SKM-1 (cell line): ENCODE results near the gene PARD3.
"Not testable (repeated sequence)": the region's sequence is repeated elsewhere in the genome, so short reads cannot be mapped to it uniquely, and the experiment has no call there.

Source experiments
- DNase-seq: peaks from one replicate; lab custom pipeline; 2025; ENCODE audit not compliant: unreplicated experiment; lab: John Stamatoyannopoulos, UW

PARD3 gene

DNA sequence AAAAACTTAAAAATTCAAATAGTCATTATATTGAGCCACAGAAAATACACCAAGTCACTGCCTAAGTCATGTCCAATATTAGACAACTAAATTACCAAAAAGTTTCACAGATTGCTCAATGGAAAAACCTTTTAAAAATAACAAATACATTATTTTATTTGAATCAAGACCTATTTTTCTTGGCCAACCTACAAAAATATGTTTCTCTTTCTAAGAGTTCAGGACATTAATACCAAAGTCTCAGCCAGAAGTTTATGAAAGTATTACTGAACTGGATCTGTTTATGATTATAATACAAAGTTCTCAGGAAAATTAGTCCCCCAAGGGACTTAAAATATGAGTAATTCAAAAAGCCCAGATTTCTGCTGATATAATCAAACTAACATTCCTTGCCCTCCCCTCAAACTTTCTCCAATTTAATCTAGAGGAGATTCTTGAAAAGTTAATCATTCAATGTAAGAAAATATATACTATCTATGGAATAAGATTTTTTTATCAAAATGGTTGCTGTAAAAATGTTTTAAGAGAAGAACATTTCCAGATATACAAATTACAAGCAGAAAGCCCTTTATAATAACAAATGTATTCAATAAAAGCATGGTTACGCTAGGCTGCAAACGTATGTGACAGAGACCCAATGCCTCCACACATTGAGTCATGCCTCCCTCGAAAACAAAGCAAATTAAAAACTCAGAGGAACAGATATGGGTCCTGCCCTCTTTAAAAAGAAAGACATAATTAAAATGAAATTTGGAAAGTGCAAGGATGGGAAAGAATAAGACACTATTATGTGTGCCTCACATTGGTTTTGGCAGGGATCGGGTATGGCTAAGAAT, 381.6 kb downstream of the PARD3 start:
- no peak for DNase-seq

DNA sequence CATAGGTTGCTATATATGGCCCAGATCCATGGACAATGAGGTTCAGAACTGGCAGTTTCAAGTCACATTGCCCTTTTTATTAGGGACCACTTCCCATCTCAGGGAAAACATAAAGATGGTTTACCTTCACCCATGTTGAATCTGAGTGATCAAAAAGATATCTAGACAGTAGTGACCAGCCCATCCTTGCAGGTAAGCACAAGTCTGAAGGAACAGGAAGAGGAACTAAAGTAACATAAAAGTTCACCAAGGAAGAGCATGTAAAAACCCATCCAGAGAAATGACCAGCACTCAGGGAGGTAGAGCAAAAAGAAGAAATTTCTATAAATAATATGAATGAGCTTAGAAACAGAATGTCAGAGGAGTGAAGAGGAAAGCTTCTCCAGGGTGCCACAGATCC, 382.5 kb downstream of the PARD3 start:
- no peak for DNase-seq

DNA sequence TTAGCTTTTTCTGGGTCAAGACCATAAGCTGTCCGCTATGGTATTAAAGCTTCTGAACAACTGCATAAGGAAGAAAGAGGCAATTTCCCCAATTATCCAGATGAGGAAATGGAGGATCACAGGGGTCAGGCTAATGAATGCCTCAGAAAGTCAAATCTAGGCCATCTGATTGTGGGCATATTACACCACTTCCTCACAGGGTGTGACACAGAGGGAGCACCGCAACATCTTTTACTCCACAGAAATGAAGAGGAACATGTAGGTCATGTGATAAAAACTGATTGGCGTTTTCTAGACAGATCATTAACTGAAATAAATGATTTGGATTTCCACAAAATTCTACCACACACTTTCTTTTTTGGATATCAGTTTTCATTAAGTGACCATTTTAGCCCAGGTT, 384.4 kb downstream of the PARD3 start:
- DNase-seq = peak; percentile 46

DNA sequence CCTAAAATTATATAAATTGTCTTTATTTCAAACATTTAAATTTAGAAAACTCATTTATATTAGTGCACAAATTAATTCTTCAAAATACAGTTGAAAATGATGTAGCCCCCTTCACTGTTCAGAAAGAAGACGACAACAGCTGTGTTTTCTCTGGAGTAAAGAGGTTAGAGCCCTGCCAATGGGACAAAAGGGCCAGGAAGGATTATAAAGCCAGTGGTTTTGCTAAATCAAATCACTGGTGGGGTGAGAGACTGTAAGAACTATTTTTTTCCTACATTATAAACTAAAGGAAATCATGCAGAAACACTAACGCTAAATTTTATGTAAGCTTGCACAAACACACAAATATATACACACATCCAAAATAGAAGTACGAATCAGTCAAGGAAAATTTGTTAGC, 386.6 kb downstream of the PARD3 start:
- no peak for DNase-seq

DNA sequence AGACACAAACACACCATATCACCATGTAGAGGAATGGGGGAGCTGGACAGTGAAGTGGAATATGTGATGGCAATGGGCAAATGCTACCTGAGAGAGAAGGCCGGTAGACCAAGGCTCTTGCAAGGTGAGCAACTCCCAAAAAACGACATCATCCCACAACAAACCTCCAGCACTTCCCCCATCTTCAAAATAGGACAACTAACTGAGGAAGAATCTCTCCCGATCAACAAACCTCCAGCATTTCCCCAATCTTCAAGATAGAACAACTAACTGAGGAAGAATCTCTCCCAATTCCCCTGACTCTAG, 387.2 kb downstream of the PARD3 start:
- no peak for DNase-seq

DNA sequence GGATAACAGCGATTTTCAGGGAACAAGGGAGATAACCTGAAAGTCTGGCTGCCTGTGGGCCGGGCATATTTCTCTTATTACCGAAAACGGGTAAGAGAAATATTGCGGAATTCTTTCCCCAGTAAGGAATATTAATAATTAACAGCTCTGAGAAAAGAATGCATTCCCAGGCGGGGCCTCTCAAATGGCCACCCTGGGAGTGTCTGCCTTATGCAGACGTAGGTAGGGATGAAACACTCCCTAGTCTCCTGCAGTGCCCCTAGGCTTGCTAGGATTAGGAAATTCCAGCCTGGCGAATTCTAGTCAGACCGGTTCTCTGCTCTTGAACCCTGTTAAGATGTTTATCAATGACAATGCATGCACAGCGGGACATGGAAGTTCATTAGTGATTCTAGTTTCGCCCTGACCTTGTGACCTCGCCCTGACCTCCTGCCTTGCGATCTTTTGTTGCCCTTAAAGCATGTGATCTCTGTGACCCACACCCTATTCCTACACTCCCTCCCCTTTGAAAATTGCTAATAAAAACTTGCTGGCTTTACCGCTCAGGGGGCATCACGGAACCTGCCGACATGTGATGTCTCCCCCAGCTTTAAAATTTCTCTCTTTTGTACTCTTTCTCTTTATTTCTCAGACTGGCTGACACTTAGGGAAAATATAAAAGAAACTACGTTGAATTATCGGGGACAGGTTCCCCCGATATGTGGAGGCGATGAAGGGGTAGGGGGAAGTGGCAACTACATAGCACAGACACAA, 387.8 kb downstream of the PARD3 start:
- not testable (repeated sequence) for DNase-seq

DNA sequence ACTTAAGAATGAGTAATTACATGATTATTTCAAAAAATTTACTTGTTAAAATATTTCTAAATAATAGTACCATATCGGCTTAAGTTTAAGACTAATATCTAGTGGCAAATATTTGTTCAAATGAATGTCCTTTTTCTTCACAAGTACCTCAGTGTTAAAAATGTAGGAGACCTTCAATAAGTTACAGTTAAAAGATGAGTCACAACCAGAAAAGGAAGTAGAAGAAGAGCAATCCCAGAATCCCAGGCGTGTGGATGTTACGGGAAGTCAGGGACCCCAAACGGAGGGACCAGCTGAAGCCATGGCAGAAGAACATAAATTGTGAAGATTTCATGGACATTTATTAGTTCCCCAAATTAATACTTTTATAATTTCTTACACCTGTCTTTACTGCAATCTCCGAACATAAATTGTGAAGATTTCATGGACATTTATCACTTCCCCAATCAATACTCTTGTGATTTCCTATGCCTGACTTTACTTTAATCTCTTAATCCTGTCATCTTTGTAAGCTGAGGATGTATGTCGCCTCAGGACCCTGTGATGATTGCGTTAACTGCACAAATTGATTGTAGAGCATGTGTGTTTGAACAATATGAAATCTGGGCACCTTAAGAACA, 388.4 kb downstream of the PARD3 start:
- DNase-seq = not testable (repeated sequence)

DNA sequence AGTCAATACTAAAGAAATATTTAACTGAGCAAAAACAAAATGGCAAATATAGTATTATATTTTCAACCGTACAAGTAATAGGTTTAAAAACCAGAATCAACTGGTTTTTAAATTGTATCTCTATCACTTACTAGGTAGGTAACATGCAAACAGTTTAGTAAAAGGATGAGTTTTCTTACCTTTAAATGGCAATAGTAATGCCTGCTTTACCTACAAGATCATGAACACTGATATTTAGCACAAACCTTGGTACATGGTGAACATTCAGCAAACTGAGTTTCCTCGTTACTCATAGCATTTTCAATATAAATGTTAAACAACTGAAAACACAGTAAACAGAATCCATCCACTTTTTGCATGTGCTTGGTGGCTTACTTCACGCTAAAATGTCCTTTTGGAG, 389.1 kb downstream of the PARD3 start:
- no peak for DNase-seq

DNA sequence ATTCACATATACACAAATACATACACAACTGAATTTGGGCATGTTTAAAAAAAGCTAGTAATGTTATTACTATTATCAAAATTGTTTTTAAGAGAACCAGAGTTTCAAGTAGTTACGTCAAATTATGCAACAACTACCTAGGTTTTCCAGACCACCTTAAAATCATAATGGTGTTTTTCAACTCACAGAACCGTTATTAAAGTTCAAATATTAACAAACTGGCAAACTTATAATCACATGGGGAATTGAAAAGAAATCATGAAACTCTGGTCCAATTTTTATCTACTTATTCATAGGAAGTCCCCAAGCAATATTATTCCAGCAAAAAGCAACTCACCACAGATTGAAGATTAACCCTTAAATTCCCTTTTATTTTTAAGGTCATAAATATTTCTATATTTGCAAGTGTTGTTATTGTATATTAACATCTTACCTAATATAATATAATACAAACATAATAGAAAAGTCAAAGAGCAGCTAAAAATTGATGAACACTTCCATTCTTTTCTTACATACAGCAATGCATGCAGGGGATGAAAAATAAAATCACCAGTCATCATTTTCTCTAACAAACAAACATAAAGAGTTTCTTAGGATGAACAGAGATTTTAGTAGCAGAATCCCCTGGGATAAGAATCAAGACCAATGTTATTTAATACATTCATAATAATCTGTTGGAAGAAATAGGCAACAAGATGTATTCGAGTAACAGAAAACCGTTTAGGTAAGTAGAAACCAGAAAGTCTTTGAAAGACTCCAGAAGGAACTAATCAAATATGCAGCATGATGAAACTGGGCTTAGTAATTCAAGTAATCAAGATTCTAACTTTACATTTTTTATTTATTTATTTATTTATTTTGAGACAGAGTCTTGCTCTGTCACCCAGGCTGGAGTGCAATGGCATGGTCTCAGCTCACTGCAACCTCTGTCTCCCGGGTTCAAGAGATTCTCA, 391.1 kb downstream of the PARD3 start:
- DNase-seq = no peak

DNA sequence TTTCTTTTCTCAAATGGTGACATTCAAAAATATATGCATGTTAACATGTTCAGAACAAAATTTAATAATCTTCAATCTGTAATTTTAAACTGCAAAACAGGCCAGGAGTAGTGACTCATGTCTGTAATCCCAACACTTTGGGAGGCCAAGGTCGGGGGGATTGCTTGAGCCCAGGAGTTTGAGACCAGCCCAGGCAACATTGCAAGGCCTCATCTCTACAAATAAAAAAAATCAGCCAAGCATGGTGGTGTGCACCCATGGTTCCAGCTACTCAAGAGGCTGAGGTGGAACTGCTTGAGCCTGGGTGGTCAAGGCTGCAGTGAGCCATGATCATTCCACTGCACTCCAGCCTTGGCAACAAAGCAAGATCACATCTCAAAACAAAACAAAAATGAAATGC, 394.3 kb downstream of the PARD3 start:
- DNase-seq = no peak

DNA sequence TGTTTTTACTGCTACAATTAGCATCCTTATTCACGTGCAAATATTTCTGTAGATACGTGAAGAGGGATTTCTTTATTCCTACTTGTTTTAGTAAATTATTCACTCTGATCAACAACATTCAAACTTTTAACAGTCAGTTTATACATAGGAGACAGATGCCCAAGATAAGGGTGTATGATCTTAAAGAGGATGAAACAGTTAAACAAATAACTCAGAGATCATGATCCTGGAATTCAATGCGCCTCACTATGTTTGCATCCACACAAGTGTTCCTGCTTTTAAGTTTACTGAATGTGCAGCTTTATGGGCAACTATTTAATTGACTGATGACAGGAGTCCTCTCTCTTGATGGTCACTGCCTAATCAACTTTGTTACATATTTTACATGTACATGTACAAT, 394.8 kb downstream of the PARD3 start:
- no peak for DNase-seq

DNA sequence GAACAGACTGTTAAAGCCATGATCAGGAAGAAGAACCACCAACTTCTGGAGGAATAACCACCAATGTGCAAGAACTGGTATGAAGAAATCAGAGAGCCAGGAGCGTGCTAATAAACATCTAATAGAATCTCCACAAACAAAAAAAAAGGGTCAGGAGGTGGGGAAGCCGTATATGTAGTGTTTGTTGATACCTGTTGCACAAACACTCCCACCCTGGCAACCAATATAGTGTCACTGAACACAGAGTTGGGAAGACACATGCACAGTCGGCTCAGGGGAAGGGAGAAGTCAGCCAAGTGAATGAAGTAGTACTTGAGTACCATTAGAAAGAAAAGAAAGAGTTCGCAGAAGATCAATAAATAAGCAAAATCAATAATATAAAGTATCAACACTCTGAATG, 400.1 kb downstream of the PARD3 start:
- no peak for DNase-seq

DNA sequence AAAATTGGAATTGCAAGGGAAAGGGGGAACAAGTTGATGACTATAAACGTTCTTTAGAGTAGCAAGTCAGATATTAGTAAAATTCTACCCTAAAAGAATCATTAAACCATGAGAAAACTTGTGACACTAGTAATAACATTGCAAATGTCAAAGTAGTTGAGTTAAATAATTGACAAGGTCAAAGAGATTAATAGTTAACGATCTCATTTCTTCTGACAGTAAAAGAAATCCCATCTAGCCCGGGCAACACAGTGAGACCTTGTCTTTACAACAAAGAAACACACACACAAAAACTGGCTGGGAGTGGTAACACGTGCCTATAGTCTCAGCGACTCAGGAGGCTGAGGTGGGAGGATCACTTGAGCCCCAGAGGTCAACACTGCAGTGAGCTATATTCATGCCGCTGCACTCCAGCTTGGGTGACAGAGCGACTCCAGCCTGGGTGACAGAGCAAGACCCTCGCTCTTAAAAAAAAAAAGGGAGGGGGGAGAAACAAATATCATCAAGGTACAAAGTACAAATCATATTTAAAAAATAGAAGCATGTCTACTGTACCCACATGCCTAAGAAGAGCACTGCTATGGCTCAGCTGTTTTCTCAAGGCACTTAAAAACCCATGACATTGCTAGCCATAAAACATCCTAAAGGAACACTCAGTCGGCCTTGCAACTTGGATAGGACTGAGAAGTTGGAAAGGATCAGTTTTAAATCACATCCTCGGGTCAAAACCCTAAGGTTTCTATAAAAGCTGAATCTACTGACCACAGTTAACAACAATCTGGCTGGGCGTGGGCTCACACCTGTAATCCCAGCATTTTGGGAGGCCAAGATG, 401.1 kb downstream of the PARD3 start:
- DNase-seq = no peak

DNA sequence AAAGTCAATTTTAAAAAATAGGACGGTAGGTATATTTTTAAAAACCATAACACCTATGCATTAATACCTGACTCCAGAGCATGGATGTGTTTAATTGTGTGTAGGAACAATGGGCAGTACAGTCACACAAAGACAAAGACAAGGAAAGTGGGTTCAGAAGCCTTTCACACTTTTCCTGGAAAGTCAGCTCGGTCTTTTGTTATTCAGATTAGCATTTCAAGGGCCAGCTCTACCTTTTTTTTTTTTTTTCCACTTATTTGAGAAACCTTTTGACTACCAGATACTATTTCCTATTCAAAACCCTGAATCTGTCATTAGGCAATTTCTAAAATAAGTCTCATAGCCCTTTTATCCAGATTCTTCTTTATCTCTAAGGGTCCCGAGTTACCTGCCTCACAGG, 401.9 kb downstream of the PARD3 start:
- no peak for DNase-seq

DNA sequence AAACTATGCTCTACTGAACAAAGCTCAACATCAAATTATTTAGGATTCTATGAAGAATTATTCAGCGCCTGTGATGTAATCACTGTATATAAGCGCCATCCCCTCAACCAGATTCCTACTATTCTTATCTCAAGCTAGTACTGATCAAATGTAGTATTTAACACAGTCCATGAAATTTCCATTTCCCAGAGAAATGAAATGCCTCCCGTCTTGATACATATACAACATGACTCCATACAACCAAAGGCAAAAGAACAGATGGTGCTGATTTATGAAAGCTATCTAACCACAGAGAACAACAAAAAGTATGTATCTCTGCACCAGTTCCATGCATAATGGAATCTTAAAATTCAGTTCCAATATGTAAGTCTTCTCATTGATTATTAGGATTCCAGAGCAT, 406.1 kb downstream of the PARD3 start:
- DNase-seq = no peak

DNA sequence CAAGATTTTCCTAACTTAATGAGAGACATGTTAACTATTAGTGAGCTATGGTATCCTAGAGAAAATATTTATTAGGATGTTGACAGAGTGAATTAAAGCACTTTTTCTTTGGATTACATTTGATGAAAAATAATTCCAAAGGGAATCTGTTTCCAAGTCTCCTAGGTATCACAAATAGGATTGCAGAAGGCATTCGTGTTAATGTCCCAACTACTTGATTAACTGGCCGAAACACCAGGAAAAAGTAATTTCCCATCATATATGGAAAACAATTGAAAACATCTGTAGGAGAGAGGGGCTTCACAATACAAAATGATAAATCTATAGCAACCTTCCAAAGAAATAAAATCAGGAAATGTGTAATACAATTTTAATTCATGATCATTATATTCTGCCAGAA, 406.7 kb downstream of the PARD3 start:
- DNase-seq = no peak

DNA sequence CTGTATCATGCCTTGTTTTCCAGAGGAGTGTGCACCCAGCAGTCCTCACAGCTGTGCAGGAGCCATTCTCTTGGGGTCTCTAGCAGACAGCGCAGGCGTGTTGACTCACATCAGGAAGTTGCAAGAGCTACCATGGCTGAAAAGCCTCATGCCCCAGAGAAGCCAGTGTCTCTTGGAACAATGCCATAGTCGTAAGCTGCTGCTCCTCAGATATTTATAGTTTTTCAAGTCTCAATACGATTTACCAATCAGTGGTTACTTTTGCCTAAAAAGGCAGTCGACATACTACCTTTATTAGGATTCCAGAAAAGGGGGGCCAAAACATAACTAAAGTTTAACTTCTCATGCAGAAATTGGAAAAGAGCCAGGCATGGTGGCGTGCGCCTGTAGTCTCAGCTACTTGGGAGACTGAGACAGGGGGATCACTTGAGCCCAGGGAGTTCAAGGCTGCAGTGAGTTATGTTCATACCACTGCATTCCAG, 407.7 kb downstream of the PARD3 start:
- DNase-seq = no peak

DNA sequence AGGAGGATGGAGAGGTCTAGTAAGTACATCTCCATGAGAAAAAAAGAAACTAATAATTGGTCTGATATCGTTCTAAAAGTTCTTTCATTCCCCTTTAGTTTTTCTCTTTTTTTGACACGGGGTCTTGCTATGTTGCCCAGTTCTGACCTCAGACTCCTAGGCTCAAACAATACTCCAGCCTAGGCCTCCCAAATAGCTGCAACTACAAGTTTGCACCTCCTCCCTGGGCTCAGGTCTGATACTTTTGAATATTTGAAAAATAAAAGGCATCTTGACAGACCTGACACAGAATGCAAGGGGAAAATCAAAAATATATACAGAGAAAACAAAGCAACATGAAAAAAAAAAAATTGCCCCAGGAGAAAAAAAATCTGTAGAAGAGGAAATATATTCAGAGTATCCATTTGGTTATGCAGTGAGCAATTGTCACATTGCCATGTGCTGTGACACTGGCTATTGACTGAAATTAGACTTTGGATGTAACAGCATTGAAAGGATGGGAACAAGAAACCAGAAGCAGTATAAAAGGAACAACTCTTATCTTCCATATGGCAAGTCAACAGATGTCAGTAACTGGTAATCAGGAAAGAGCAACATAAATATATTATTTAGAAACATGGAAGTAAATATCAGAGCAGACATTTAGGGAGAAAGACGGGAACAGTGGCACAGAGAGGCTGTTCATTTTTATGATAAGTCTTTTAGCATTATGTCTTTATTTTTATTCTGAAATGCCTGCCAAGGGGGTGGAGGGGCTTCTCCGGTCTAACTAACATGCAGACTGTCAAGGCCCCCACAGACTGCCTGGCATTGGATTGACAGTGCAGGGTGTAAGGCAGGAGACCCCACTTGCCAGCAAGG, 408.4 kb downstream of the PARD3 start:
- no peak for DNase-seq
